HG03520 (cell line): ENCODE measurements around the gene MPO.

Source experiments
- ATAC-seq: cut with Tn5 transposase; IDR thresholded peaks from one replicate; pipeline ENCODE4 v1.9.1; 2021; ENCODE audit warnings: mild to moderate bottlenecking, moderate library complexity; ENCODE audit not compliant: unreplicated experiment

MPO gene, protein sequence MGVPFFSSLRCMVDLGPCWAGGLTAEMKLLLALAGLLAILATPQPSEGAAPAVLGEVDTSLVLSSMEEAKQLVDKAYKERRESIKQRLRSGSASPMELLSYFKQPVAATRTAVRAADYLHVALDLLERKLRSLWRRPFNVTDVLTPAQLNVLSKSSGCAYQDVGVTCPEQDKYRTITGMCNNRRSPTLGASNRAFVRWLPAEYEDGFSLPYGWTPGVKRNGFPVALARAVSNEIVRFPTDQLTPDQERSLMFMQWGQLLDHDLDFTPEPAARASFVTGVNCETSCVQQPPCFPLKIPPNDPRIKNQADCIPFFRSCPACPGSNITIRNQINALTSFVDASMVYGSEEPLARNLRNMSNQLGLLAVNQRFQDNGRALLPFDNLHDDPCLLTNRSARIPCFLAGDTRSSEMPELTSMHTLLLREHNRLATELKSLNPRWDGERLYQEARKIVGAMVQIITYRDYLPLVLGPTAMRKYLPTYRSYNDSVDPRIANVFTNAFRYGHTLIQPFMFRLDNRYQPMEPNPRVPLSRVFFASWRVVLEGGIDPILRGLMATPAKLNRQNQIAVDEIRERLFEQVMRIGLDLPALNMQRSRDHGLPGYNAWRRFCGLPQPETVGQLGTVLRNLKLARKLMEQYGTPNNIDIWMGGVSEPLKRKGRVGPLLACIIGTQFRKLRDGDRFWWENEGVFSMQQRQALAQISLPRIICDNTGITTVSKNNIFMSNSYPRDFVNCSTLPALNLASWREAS

DNA sequence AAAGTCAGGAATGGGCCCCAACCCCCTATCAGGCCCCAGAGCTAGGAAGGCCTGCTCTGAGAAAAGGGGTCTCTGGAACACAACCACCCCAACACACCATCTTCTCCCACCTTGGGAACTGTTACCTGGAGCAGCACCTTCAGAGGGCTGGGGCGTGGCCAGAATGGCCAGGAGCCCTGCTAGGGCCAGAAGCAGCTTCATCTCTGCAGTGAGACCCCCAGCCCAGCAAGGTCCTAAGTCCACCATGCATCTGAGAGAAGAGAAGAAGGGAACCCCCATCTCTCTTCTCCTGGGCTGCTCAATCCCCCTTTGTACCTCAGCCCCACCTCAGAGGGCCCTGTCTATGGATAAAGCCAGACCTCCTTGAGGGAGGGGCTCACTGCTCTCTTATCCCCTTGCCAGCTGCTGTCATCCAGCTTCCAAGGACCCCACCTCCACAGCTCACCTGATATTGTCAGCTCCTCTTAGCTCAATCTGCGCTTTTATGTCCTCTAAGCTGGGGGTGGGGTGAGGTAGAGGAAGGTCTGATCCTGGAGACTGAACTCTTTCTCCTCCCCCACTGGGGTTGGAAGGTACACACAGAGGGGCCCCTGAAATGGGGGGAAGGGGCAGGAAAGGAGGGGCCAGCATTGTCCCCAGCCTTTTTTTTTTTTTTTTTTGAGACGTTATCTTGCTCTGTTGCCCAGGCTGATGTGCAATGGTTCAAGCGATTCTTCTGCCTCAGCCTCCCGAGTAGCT is at the start of gene MPO:
Gene MPO, minus strand, starts transcription at position 456 of the 738 bp plus-strand sequence. Its CDS starts 177 bp downstream, at position 279.
- ATAC-seq: no peak

DNA sequence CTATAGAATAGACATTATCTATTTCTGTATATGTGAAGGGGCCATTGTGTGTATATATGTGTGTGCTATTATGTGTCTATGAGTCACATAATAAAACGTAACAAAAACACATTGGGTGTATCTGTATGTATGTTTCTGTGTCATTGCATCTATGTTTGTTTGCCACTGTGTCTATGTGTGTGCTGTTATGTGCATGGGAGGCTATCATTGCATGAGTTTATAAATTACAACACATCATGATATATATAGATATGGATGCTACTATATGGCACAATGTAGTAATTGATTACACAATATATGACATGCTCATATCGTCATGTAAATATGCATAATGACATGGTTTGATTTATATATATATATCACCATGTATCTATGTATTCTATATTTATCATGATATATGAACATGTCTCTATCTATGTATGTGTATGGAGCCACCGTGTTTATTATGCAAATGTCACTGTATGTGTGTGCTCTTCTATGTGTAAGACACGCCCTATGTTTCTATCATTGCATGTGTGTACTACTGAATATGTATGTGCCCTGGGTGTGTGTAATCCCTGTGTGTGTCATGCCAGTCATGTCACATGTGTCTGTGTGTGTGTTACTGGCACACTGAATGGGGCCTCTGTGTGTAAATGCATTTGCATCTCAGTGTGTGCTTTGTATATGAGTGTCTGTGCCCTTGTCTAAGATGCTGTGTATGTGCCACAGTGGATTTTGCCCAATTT is 49.2 kb upstream of the MPO start:
- peak; percentile 6 for ATAC-seq

DNA sequence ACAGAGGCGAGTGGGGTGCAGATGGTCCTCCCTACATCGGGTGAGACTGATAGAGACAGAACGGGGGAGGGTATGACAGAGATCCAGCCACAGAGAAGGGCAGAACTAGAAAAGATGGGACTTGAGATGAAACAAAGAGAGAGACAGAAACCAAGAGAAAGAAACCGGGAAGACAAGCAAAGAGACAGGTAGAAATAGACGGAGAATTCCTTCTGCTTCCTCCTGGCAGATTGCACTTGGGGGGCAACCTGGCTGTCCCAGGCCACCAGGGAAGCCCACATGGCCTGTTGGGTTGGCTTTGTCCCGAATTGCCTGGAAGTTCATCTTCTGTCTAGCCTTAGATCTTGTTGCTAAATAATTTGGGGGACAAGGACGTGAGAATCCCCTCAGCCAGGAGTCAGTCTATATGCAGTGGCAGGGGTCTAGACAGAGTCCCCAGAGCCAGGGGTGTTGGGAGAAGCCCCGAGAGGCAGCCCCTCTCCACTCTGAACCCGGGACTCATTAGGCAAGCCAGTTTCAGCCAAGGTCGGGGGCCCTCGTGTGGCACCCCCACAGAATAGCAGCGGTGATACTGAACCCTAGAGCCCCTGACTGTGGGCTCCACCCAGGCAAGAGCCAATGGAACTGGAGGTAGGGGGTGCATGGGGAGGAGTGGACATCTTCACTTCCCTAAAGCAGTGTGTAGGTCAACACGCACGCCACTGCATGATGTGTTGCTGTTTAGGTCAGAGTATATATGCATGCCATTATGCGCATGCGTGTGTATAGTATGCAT is 48.5 kb upstream of the MPO start:
- peak; percentile 43 for ATAC-seq

DNA sequence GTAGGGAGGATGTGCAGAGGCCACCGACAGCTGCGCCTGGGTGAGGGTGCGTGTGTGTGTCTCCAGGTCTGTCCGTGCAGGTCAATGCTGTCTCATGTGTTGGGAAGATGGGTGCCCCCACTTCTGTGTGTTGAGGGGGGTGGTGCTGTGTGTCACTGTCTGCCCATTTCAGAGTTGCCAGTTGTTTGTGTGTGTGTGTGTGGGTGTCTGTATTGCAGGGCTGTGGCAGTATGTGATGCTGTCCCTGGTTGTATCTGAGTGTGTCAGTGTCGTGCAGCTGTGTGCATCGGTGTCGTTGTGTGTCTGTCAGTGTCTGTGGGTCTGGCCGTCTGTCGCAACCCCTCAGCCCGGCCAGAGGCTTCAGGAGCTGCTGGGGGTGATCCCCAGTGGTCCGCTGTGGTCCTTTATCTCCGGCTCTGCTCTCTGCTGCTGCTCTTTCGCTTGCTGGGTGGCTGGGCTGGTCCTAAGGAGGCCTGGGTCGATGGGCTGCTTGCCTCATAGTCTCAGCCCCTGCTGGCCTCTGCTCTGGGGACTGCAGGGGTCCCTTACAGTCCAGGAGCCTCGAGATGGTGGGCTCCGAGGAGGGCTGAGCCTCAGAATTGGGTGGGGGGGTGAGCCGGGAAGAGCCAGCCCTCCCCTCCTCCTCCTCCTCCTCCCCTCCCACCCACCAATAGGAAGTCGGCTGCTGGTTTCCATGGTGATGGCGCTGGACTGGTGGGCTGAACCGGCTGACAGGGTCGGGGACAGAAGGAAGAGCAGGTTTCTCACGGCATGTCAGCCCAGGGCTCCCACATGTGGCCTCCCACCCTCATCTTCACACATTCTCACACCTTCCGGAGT is 47.7 kb upstream of the MPO start, which contains the start of gene TSPOAP1:
Gene TSPOAP1, minus strand, starts transcription at position 601 of the 840 bp plus-strand sequence. CDS start 875 bp downstream, outside the sequence.
- ATAC-seq: no peak

DNA sequence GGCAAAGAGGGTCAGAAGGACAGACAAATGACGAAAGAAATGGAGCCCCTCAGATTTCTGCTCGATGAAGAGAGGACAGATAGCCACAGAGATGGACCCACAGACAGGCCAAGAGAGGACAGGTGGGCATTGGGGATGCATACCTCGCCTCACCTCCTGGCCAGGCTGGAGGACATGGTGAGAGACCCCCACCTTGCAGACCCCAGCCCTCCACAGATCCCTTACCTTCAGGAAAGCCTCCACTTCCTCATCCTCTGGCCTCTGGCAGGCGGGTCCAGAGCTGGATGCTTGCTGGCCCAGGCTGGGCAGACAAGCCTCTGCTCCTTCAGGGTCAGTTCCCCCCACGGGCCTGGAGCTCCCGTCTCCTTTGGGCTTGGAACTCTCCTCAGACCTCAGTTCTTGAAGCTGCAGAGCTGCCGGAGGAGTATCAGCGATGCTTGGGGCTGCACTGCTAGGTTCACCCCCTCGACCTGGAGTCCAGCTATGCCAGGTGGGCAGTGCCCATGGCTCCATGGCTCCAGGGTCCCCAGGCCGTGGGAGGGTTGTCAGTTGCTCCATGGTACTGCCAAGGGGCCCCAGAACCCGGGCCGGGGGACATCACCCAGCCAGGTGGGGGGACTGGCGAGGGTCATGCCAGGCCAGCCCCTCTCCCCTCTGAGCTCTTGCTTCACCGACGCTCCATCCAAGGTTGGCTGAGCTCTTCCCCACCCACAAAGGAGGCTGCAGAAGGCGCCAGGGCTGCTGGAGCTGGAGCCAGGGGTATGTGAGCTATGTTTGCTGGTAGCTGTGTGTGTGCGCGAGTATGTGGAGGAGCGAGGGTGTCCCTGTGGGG is 46.8 kb upstream of the MPO start:
- ATAC-seq: no peak

DNA sequence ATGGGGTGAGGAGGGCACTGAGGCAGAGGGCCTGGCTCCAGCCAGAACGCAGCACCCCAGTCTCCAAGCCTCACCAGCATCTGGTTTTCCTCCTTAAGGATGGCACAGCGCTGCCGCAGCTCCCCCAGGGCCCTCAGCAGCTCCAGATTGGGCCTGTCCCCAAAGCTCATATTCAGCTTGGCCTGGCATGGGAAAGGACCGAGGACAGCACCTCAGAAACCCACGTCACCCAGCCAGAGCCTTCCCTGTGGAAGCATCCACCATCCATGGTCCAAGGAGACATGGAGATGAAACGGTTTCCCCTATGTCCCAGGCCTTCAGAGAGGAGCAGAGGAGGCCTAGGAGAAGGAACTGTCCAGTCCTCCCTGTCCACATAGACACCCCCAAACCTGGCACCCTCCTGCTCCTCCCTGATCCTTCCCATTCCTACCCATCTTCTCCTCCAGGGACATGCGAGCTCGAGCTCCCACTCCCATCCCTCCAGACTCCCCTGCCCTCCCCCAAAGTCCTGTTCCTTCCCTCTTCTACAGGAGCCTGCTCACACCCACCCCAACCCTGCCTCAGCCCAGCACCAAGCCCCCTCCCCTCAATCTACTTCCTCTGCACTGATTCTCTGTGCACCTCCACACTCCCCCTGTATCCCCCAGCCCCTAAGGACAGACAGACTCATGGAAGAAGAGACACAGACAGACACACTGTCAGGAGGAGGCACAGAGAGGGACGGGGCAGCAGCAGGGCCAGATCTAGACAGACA is 46.1 kb upstream of the MPO start:
- no peak for ATAC-seq

DNA sequence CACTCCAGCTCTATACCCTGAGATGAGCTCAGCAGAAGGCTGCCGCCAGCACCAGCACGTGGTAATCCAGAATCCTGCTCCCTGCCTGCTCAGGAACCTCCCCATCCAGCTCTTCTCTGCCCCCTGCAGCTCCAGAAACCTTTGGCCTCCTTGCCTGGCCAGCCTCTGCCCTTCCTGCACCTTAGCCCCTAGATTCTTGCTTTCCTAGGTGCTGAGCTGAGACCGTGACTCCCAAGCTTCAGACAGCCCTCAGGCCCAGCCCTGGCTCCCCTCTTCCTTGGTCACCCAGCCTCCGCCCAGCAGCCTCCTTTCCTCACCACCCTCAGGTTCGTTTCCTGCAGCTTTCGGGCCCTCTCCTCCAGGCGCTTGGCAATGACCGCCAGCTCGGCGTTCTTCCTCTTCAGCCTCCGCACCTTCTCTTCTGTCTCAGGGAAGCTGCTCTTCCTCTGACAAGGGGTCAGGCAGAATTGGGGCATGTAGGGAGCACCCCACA is 45.3 kb upstream of the MPO start:
- no peak for ATAC-seq

DNA sequence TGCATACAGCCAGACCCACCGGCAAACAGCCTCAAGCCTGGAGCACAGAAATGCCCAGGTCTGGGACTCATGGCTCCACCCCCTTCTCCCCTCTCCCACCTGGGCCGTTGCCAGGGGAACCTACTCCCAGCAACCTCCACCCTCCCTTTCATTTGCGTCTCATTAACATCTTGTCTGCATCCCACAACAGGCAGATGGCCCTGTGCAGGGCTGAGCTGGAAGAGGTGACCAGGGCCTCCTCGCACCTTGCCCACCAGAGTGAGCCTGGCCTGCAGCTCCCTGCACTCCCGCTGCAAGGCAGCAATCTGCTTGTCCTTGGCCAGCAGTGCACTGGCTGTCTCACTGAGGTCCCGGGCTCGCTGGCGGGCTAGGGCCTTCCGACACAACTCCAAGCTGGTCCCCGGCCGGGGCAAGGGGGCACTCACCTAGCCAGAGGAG is 44.6 kb upstream of the MPO start:
- ATAC-seq: no peak

DNA sequence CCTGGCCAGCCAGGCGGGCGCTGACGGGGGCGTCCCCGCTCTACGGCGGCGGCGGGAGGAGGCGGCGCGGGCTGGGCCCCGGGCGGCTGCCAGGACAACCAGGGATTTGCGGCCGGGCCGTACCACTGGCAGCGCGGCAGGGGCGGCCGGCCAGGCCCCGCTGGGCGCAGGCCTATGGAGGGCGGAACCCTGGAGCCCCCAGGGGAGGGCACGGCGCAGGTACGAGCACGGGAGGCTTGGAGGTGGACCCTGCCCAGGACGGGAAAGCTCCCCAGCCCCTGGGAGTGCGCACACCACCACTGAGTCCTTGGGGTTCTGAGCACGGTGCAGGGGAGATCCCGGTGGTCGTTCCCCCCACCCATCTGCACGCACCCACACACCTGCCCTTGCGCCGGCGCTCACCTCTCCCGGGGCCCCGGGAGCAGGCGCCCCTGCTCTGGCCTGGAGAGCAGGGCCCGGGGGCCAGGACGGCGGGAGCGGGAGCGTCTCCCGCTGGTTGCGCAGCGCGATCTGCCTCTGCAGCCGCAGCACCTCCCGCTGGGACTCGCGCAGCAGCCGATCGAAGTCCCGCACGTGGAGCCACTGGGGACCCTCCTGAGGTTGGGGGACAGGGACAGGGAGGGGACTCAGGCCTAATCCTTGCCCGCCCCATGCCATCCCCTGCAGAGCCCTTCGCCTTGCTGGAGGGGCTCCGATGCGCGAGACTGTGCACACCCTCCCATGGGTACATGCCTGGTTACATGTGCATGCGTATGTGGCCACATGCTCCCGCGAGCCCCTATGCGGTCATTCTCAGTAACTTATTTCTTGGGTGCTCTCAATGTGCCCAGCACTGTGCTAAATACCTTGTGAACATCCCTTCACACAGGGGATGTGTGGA is 43.9 kb upstream of the MPO start:
- no peak for ATAC-seq

DNA sequence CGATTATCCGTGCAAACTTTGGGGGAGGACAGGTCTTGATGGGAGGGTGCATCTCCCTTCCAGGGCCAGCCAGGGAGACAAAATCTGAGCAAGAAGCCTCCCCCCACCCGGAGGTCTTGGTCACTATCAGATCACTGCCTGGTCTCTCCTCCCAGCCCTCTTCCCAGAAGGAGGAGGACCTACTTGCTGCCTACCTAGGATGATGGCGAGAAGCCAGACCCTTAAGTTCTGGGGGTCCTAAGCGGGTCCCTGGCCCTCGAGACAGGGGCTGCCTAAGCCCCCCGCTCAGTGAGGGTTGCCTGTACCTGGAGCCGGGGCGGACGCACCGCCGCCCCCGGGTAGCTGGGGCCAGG is 43.3 kb upstream of the MPO start:
- no peak for ATAC-seq

DNA sequence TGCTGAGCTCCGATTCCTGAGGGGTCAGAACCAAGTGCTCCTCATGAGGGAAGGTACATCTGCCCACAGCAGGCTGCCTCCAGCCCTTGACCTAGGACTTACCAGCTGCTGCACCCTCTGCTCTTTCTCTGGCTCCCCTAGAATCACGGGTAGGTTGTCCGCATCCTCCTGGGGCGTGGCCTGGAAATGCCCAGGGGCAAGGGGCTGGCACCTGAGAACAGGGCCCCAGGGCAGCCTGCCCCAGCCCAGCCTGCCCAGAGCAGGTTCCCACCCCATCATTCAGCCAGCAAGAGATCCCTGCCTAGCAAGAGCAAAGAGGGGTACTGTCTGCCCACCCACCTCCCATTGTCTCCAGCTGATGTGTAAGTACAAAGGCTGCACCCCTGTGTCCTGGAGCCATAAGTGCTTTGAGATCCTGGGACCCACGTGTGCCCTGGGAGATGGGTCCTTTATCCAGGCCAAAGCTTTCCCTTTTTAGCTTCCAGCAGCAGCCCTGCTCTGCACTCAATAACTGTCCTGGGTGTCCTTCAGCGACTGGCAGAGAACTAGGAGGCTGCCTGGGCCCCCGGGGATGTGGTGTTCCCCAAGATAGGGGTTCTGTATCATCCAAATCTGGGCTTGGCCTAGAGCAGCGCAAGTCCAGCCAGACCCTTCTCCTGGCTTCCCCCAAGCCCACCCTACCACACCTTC is 42.8 kb upstream of the MPO start:
- no peak for ATAC-seq

DNA sequence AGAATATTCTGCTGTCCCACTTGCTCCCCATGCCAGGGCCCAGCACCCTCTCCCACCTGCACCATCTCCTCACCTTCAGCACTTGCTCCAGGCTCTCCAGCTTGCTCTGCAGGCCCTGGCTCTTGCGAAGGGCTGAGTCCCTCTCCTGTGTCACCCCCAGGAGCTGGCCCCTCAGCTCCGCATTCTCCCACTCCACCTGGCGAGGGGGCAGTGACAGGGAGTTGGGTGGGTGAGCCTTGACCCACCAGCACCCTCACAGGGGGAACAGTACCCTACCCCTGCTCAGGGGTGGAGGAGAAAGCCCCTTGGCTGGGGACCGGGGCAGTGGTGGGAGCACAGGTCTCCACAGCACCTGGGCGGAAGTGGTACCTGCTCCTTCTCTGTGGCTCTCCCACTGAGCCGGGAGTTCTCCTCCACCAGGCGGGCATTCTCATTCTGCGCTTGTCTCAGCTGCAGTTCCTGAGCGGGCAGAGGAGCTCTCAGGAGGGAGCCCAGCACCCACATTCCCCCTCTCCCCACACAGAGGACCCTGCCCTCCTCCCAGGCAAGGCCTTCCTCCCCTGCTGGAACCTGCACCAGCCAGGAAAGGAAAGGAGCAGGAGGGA is 41.9 kb upstream of the MPO start:
- ATAC-seq: no peak

DNA sequence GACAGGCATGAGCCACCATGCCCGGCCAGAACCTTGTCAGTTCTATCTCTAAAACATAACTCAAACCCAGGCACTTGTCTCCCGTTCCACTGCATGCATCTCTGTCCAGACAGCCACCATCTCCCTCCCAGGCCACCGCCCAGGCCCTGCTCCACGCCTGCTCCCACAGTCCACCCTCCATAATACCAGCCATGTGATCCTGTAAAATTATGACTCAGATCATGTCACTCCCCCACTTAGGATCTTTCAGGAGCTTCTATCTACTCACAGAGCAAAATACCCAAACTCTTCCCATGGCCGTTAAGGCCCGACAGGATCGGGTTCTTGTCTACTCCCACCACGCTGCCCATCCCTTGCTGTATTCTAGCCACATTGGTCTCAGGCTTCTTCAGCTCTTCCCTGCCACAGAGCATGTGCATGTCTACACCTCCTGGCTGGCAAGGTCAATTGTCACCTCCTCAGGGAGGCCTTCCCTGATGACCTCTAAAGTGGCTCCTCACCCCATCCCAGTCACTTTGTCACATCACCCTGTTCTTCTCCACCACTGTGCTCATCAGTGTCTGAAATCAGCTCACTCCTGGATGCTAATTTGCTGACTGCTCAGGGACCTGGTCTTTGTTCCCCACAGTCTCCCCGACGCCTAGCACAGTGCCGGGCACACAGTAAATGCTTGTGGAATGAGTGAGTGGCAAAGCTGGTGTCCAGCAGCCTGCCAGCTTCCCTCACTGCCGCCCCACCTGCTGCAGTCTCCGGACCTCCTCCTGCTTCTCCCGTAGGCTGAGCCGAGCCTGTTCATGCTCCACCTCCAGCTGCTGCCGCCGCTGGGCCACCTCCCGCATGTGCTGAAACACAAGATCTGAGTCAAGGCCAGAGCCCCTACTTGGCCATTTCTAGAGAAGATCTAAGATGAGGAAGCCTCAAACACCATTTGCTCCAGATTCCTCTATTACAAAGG is 41.1 kb upstream of the MPO start:
- no peak for ATAC-seq
